Measurements from ENCODE around the gene CLDN4.
"Not testable (repeated sequence)": the region's sequence is repeated elsewhere in the genome, so short reads cannot be mapped to it uniquely, and the experiment has no call there.

Gene CLDN4

GRCh38 chr7:73823873-73824592 is 6.8 kb upstream of the CLDN4 start:
- DNase-seq = no peak

- DNase-seq = no peak
These were observed 5.8 kb upstream of the CLDN4 start for GRCh38 chr7:73824986-73825385.

- peak; percentile 98 for DNase-seq
These were observed 3.2 kb upstream of the CLDN4 start for GRCh38 chr7:73827567-73828106.

- peak; percentile 94 for DNase-seq
These were observed 2.5 kb upstream of the CLDN4 start for GRCh38 chr7:73828107-73828803.

- no peak for DNase-seq
These were observed 1.8 kb upstream of the CLDN4 start for GRCh38 chr7:73828972-73829371.

GRCh38 chr7:73829505-73829904 is 1.3 kb upstream of the CLDN4 start:
- no peak for DNase-seq

GRCh38 chr7:73829921-73830680 is 695 bp upstream of the CLDN4 start:
- no peak for DNase-seq

DNA sequence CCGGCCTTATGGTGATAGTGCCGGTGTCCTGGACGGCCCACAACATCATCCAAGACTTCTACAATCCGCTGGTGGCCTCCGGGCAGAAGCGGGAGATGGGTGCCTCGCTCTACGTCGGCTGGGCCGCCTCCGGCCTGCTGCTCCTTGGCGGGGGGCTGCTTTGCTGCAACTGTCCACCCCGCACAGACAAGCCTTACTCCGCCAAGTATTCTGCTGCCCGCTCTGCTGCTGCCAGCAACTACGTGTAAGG is 713 bp downstream of the CLDN4 start:
- DNase-seq = no peak

DNA sequence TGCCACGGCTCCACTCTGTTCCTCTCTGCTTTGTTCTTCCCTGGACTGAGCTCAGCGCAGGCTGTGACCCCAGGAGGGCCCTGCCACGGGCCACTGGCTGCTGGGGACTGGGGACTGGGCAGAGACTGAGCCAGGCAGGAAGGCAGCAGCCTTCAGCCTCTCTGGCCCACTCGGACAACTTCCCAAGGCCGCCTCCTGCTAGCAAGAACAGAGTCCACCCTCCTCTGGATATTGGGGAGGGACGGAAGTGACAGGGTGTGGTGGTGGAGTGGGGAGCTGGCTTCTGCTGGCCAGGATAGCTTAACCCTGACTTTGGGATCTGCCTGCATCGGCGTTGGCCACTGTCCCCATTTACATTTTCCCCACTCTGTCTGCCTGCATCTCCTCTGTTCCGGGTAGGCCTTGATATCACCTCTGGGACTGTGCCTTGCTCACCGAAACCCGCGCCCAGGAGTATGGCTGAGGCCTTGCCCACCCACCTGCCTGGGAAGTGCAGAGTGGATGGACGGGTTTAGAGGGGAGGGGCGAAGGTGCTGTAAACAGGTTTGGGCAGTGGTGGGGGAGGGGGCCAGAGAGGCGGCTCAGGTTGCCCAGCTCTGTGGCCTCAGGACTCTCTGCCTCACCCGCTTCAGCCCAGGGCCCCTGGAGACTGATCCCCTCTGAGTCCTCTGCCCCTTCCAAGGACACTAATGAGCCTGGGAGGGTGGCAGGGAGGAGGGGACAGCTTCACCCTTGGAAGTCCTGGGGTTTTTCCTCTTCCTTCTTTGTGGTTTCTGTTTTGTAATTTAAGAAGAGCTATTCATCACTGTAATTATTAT is 1.2 kb downstream of the CLDN4 start:
- DNase-seq = peak; percentile 69

- no peak for DNase-seq
These were observed 2.0 kb downstream of the CLDN4 start for GRCh38 chr7:73832806-73833205.

- DNase-seq = no peak
These were observed 2.6 kb downstream of the CLDN4 start for GRCh38 chr7:73833251-73833919.

GRCh38 chr7:73834626-73835191 is 3.9 kb downstream of the CLDN4 start:
- DNase-seq = no peak

GRCh38 chr7:73837167-73837566 is 6.4 kb downstream of the CLDN4 start:
- DNase-seq = not testable (repeated sequence)

GRCh38 chr7:73838642-73839041 is 7.8 kb downstream of the CLDN4 start:
- DNase-seq = no peak

GRCh38 chr7:73839290-73839689 is 8.5 kb downstream of the CLDN4 start:
- no peak for DNase-seq

GRCh38 chr7:73839743-73840714 is 9.2 kb downstream of the CLDN4 start:
- no peak for DNase-seq

GRCh38 chr7:73840715-73841379 is 10.1 kb downstream of the CLDN4 start:
- no peak for DNase-seq

DNA sequence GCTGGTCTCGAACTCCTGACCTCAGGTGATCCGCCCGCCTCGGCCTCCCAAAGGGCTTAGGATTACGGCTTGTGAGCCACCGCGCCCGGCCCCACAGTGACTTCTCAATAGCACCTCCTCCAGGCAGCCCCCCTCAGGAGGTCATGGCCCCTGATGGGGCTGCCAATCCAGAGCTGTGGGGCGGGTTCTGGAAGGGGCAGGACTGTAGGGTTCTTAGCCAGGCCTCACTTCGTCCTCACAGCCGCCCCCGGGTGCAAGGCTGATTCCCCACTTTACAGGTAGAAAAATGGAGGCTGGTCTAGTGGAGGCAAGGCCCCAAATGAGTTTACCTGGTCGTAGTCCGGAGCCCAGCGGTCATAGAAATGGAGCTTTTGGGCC is 10.9 kb downstream of the CLDN4 start:
- no peak for DNase-seq

- peak; percentile 94 for DNase-seq
These were observed 11.5 kb downstream of the CLDN4 start, which contains the start of gene METTL27 for GRCh38 chr7:73842067-73842976. Gene METTL27, minus strand, starts transcription at chr7:73842516. Its CDS starts 376 bp downstream, at chr7:73842140.

Data from NCI-H1092 (cell line).